Sigmoid colon (tissue), 7 donors: ENCODE data around the gene THYN1. TPM values are rescaled to one million over a fixed set of nuclear protein-coding genes. Genes with fewer than 3 reads are reported as not detected.
"Not testable (repeated sequence)": the region's sequence is repeated elsewhere in the genome, so short reads cannot be mapped to it uniquely, and the experiment has no call there.

ENCODE experiments used
- DNase-seq: peaks from one replicate; pipeline ENCODE4 v3.0.0-alpha.2; 2019
- H3K27ac ChIP-seq, 4 donors: fragments of 200-600 bp; sonication (generic); one replicate each; pipeline ENCODE4 v1.5.1; 2016 to 2019; ENCODE audit warnings: mild to moderate bottlenecking in 1 of 4
- H3K27me3 ChIP-seq, 3 donors: fragments of 200-600 bp; sonication (generic); one replicate each; pipeline ENCODE4 v1.5.1; 2019; ENCODE audit warnings: mild to moderate bottlenecking in 1 of 3
- H3K36me3 ChIP-seq, 4 donors: fragments of 200-600 bp; sonication (generic); one replicate each; pipeline ENCODE4 v1.5.1; 2016 to 2019
- H3K4me1 ChIP-seq, 4 donors: fragments of 200-600 bp; sonication (generic); one replicate each; pipeline ENCODE4 v1.5.1; 2017 to 2019
- H3K4me3 ChIP-seq, 4 donors: fragments of 200-600 bp; sonication (generic); one replicate each; pipeline ENCODE4 v1.5.1; 2017 to 2019; ENCODE audit warnings: mild to moderate bottlenecking in 2 of 4, moderate library complexity in 1 of 4
- H3K9me3 ChIP-seq, 4 donors: fragments of 200-600 bp in 3 of 4; sonication (generic) in 3 of 4; one replicate each; pipeline versions ENCODE4 v1.5.1 to v1.6.1; 2013 to 2019
- EP300 ChIP-seq, 4 donors: sonication (generic); formaldehyde crosslinking; IDR thresholded peaks; one replicate each; pipeline ENCODE4 v1.6.1; 2017; ENCODE audit warnings: antibody characterized with exemption in 4 of 4
- POLR2A ChIP-seq, 2 donors: fragments of 450-650 bp; IDR thresholded peaks; one replicate each; pipeline ENCODE4 v1.6.1; 2016; ENCODE audit warnings: antibody characterized with exemption in 2 of 2, mild to moderate bottlenecking in 2 of 2, moderate library complexity in 2 of 2
- POLR2AphosphoS5 ChIP-seq, 4 donors: sonication (generic); formaldehyde crosslinking; IDR thresholded peaks; one replicate each; pipeline ENCODE4 v1.6.1; 2017; ENCODE audit warnings: antibody characterized with exemption in 4 of 4
- WGBS, 2 donors: extraction: QIAGEN DNeasy Blood & Tissue Kit; methylation state at CpG; one replicate each; pipeline ENCODE4 v1.1.7; 2013; 5-methylcytosine and 5-hydroxymethylcytosine counted together
- intact Hi-C: fragments of 100-400 bp; cut with DNase I; formaldehyde crosslinking; loops from one replicate; pipeline ENCODE4 v1.15.1; 2023
- polyA plus RNA-seq, 3 donors: library from polyadenylated mRNA; stranded (reverse); fragments of 200-250 nt; gene quantifications; one replicate each; pipeline ENCODE4 v1.2.3, GENCODE V29; 2013
- total RNA-seq, 4 donors: library from RNA; depleted of rRNA; stranded (reverse); fragments of >200 nt; gene quantifications; one replicate each; pipeline ENCODE4 v1.1.0, GENCODE V29; 2016
- TF ChIP-seq, protein P1 (sequence below), 4 experiments: fragments of 450-650 bp in 3 of 4; fragments of 200-600 bp in 1 of 4; IDR thresholded peaks; one replicate each; pipeline ENCODE4 v1.5.1; 2016 to 2019; ENCODE audit warnings: antibody characterized with exemption in 4 of 4, mild to moderate bottlenecking in 3 of 4, moderate library complexity in 2 of 4
- donor health status: healthy with polysubstance abuse.
- donor health status: Bipolar disorder and iron deficiency.
- donor health status: healthy.

THYN1 gene
- total and polyA plus RNA-seq, 7 donors = 38.1 to 92.2 (median 69.9) TPM

DNA sequence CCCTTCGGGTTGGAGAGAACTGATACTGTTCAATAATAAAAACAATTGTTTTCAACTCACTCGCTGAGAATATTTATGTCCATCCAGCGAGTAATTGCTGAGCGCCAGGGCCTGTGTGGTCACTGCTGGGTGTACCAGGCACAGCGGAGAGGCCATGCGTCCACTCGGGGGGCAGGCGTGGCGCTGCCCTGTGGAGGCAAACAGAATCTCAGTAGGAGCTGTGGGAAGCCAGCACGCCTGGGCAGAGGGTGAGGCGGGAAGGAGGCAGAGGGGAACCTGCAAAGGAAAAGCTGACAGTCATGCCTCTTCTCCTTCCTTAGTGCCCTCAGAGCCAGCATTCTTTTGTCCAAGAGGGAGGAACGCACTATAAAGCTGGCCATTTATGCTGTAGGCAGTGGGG, 34.4 kb upstream of the THYN1 start:
- DNase-seq = no peak
- Histone ChIP-seq H3K9me3 (no peaks in the 10 kb centered on the region), H3K27me3 (no peaks in the 10 kb centered on the region), H3K4me1 (no peaks in the 10 kb centered on the region), H3K4me3 (no peak overlapping the region), H3K36me3 (no peaks in the 10 kb centered on the region), H3K27ac (no peak overlapping the region)
- TF ChIP-seq, protein P1, sequence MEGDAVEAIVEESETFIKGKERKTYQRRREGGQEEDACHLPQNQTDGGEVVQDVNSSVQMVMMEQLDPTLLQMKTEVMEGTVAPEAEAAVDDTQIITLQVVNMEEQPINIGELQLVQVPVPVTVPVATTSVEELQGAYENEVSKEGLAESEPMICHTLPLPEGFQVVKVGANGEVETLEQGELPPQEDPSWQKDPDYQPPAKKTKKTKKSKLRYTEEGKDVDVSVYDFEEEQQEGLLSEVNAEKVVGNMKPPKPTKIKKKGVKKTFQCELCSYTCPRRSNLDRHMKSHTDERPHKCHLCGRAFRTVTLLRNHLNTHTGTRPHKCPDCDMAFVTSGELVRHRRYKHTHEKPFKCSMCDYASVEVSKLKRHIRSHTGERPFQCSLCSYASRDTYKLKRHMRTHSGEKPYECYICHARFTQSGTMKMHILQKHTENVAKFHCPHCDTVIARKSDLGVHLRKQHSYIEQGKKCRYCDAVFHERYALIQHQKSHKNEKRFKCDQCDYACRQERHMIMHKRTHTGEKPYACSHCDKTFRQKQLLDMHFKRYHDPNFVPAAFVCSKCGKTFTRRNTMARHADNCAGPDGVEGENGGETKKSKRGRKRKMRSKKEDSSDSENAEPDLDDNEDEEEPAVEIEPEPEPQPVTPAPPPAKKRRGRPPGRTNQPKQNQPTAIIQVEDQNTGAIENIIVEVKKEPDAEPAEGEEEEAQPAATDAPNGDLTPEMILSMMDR (IDR thresholded peaks at IDR 0.05) = no peak
- TF ChIP-seq EP300 (IDR thresholded peaks at IDR 0.05) (no peak), POLR2AphosphoS5 (IDR thresholded peaks at IDR 0.05) (no peak), POLR2A (IDR thresholded peaks at IDR 0.05) (no peak)
- WGBS, 2 donors = 88 to 91% methylated on average over 12 of the region's 12 CpGs
- intact Hi-C loops = no loop called here

DNA sequence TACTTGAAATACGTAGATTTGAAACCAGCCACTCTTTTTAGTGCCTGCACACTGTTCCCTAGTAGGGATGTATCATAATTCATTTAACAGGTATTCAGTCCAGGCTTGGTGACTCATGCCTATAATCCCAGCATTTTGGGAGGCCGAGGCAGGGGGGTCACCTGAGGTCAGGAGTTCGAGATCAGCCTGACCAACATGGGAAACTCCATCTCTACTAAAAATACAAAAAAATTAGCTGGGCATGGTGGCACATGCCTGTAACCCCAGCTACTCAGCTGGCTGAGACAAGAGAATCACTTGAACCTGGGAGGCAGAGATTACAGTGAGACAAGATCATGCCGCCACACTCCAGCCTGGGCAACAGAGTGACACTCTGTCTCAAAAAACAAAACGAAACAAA, 31.2 kb upstream of the THYN1 start:
- H3K27me3 ChIP-seq, H3K36me3 ChIP-seq, intact Hi-C loops, H3K4me1 ChIP-seq, H3K27ac ChIP-seq, H3K9me3 ChIP-seq, H3K4me3 ChIP-seq, DNase-seq: not testable (repeated sequence)
- 86 to 93% methylated on average over 5 of the region's 5 CpGs for WGBS, 2 donors

DNA sequence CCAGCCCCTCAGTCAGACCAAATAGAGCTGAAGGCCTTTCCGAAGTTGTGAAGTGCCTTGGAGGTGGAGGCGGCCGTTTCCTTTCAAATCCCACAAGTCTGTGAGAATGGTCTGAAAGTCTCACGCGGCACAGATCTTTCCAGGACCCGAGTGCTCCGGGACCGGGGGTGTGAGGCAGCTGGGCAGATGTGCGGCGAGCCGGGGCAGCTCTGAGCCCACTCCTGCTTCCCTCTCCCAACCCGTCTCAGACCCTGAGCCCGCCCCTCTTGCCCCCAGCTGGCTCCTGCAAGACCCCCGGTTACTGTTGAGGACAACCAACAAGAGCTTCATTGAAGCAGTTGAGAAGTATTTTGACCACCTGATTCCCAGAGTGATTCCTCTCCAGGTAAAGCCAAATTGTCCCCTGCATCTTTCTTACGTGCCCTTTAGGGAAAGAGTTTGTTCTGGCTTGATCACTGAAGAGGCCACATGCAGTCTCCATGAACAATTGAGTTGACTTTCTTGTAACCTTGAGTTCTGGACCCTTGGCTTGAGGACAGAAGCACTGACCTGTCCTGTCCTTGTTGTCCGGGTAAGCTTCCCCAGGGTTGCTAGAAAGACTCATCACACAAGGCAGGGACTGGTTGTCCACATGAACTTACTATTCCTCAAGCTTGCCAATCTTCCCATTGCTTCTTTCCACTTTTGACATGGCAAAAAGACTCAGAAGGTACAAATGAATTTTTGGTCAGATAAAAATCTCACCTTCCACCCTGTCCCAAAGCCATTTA, 30.5 kb upstream of the THYN1 start:
- H3K9me3 ChIP-seq = no peaks in the 10 kb centered on the region
- no peak for DNase-seq
- no peak overlapping the region for H3K27ac ChIP-seq
- intact Hi-C loops = no loop called here
- H3K4me3 ChIP-seq = no peak overlapping the region
- H3K4me1 ChIP-seq = no peaks in the 10 kb centered on the region
- H3K36me3 ChIP-seq = no peaks in the 10 kb centered on the region
- 83 to 88% methylated on average over 16 of the region's 16 CpGs for WGBS, 2 donors
- TF ChIP-seq EP300 (IDR thresholded peaks at IDR 0.05) (no peak), POLR2AphosphoS5 (IDR thresholded peaks at IDR 0.05) (no peak)
- TF ChIP-seq, protein P1 (IDR thresholded peaks at IDR 0.05) = no peak
- peaks cover 0 to 2% (median 0%) of the 10 kb centered on the region in 3 donors for H3K27me3 ChIP-seq

DNA sequence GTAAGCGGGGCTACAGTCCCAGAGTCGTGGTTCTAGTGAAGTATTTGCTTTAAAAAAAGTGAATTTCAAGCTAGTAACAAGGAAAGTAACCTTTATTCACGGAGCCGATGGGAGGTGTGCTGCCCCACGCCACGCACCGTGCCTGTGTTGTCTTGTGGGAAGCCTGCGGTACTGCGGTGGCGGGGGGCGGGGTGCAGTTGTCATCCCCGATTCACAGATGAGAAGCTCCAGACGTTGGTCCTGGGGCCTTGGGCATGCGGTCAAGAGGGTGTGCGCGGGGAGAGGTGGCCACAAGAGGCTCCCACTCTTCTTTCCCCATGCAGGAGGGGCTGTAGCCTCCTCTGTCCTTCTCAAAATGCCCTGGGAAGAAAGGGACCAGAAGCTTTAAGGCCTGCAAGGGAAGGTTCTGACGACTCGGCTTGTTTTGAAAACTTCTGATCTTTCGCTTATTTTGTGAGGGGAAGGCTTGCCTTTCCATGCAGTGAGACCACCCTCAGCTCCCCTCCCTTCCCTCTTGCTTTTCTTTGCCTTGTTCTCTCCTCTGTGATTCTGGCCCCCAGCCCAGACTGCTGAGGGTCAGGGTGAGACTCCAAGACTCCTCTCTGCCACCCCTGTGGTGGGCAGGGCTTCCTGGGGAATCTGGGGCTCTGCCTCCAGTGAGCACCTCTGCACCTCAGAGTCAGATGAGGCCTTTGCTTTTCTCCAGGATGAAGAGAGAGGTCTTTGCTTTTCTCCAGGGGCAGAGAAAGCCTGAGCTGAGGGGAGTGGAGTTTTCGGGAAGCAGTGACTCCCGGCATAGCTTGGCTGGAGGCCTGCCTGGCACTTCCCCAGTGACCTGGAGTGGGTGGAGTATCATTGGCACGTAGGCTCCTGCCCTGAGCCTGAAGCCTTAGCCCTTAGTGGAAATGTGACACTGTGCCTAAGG, 29.2 kb upstream of the THYN1 start:
- no peaks in the 10 kb centered on the region for H3K9me3 ChIP-seq
- DNase-seq = no peak
- H3K36me3 ChIP-seq = no peaks in the 10 kb centered on the region
- TF ChIP-seq POLR2AphosphoS5 (IDR thresholded peaks at IDR 0.05) (no peak), POLR2A (IDR thresholded peaks at IDR 0.05) (no peak), EP300 (IDR thresholded peaks at IDR 0.05) (no peak)
- TF ChIP-seq, protein P1 (IDR thresholded peaks at IDR 0.05) = no peak
- peaks cover 2 to 14% (median 11%) of the 10 kb centered on the region in 3 donors for H3K27me3 ChIP-seq
- H3K27ac ChIP-seq = no peak overlapping the region
- intact Hi-C loops = no loop called here
- H3K4me1 ChIP-seq = peaks cover 0 to 1% (median 0%) of the 10 kb centered on the region in 4 donors
- WGBS, 2 donors = 83 to 86% methylated on average over 22 of the region's 22 CpGs
- no peak overlapping the region for H3K4me3 ChIP-seq

DNA sequence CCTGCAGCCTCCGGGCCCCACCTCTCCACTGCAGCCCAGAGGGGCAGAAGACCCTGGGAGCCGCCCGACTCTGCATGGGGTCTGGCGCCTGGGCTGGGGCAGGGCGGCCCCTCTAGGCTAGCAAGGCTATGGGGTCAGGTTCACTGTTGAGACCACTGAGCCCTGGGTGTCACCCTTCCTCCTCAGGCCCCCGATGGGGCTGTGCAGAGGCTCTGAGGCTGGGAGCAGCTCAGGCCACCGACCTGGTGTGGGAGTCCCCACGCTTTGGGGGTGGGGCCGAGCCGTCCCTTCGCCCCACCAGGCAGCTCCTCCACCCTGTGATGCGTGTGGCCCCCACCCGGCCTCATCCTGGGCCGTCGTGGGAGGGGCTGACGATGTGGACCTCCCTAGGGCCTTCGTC, 28.5 kb upstream of the THYN1 start:
- WGBS, 2 donors = 82 to 93% methylated on average over 16 of the region's 17 CpGs
- H3K4me3 ChIP-seq, intact Hi-C loops, H3K9me3 ChIP-seq, H3K4me1 ChIP-seq, DNase-seq, H3K36me3 ChIP-seq, H3K27ac ChIP-seq: not testable (repeated sequence)
- peaks cover 10 to 21% (median 18%) of the 10 kb centered on the region in 3 donors for H3K27me3 ChIP-seq
